Measurements from ENCODE around the gene LIFR. TPM values are rescaled to one million over a fixed set of nuclear protein-coding genes. Genes with fewer than 3 reads are reported as not detected.

The LIFR gene
- total RNA-seq, 1 donor = 39.8 TPM

DNA sequence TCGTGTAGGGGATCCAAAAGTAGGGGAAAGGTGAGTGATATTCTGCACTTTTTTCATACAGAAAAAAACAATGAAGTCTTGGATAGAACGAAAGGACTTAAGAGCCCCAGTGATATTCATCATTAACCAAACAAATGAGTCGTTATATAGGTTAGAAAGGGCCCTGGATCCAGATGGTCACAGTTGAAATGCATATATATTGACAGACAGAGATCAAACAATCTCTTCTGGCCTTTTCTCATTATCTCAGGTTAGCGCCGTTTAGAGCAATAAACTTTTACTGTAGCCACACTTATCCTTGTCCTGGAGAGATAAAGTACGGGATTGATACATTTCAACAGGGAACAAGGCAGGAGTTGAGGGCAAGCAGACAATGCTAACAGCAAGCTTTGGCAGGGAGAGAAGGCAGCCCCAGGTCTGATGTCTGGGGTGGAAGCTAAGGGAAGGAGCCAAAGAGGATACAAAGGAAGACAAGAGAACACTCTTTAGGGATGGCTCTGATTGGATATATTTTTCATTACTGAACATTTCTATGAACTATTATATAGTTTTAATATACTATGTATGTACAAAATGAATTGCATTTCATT, 77.0 kb downstream of the LIFR start:
- no peaks in the 10 kb centered on the region for H3K9me3 ChIP-seq (ENCODE audit: low read depth, low read length)
- H2AFZ ChIP-seq (ENCODE audit: low read length) = no peak overlapping the region
- H3K4me3 ChIP-seq (ENCODE audit: insufficient read depth, low read length) = no peak overlapping the region
- TF ChIP-seq CTCF (IDR thresholded peaks at IDR 0.05; ENCODE audit: extremely low read depth, low read depth, low read length) = no peak
- no peak overlapping the region for H3K27ac ChIP-seq (ENCODE audit: low read depth, low read length)
- no peaks in the 10 kb centered on the region for H3K4me1 ChIP-seq (ENCODE audit: insufficient read depth, low read length)
- no peaks in the 10 kb centered on the region for H3K27me3 ChIP-seq (ENCODE audit: insufficient read depth, low read length)
- H4K20me1 ChIP-seq (ENCODE audit: insufficient read depth, low read length) = no peaks in the 10 kb centered on the region
- peak; percentile 67 for DNase-seq (ENCODE audit: insufficient read length, low spot score, missing footprints)
- H3K4me2 ChIP-seq (ENCODE audit: insufficient read depth, low read length) = no peak overlapping the region
- H3K36me3 ChIP-seq (ENCODE audit: insufficient read depth, low read length) = no peaks in the 10 kb centered on the region
- H3K79me2 ChIP-seq (ENCODE audit: insufficient read depth, low read length) = no peaks in the 10 kb centered on the region

DNA sequence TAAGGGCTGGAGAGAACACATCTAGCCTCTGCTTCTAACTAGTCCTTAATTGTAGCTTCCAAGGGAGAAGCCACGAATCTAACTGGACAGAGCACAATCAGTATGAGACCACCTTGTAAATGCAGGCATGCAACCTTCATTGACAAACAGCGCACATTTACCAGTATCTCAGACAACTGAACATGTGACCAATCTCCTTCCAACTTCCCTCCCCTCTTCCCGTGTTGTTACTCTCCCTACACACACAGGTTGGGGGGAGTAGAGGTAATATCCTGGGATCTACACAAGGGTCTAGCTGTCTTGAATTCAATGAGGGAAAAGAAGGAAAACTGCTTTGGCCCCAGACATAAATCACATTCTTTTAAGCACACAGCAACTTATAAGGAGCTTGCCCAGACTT, 77.6 kb downstream of the LIFR start:
- H3K4me1 ChIP-seq (ENCODE audit: insufficient read depth, low read length) = no peaks in the 10 kb centered on the region
- no peak for TF ChIP-seq CTCF (IDR thresholded peaks at IDR 0.05; ENCODE audit: extremely low read depth, low read depth, low read length)
- no peaks in the 10 kb centered on the region for H3K79me2 ChIP-seq (ENCODE audit: insufficient read depth, low read length)
- no peak overlapping the region for H3K4me2 ChIP-seq (ENCODE audit: insufficient read depth, low read length)
- H3K36me3 ChIP-seq (ENCODE audit: insufficient read depth, low read length) = no peaks in the 10 kb centered on the region
- H3K27ac ChIP-seq (ENCODE audit: low read depth, low read length) = no peak overlapping the region
- H3K27me3 ChIP-seq (ENCODE audit: insufficient read depth, low read length) = no peaks in the 10 kb centered on the region
- H2AFZ ChIP-seq (ENCODE audit: low read length) = no peak overlapping the region
- H4K20me1 ChIP-seq (ENCODE audit: insufficient read depth, low read length) = no peaks in the 10 kb centered on the region
- H3K4me3 ChIP-seq (ENCODE audit: insufficient read depth, low read length) = no peak overlapping the region
- DNase-seq (ENCODE audit: insufficient read length, low spot score, missing footprints) = no peak
- H3K9me3 ChIP-seq (ENCODE audit: low read depth, low read length) = no peaks in the 10 kb centered on the region

GRCh38 chr5:38478166-38478565, 78.3 kb downstream of the LIFR start:
- Histone ChIP-seq H3K27ac (ENCODE audit: low read depth, low read length) (no peak overlapping the region), H3K36me3 (ENCODE audit: insufficient read depth, low read length) (no peaks in the 10 kb centered on the region), H3K4me3 (ENCODE audit: insufficient read depth, low read length) (no peak overlapping the region), H3K4me2 (ENCODE audit: insufficient read depth, low read length) (no peak overlapping the region), H3K27me3 (ENCODE audit: insufficient read depth, low read length) (no peaks in the 10 kb centered on the region), H3K4me1 (ENCODE audit: insufficient read depth, low read length) (no peaks in the 10 kb centered on the region), H2AFZ (ENCODE audit: low read length) (no peak overlapping the region), H4K20me1 (ENCODE audit: insufficient read depth, low read length) (no peaks in the 10 kb centered on the region), H3K79me2 (ENCODE audit: insufficient read depth, low read length) (no peaks in the 10 kb centered on the region), H3K9me3 (ENCODE audit: low read depth, low read length) (no peaks in the 10 kb centered on the region)
- no peak for DNase-seq (ENCODE audit: insufficient read length, low spot score, missing footprints)
- TF ChIP-seq CTCF (IDR thresholded peaks at IDR 0.05; ENCODE audit: extremely low read depth, low read depth, low read length) = no peak

DNA sequence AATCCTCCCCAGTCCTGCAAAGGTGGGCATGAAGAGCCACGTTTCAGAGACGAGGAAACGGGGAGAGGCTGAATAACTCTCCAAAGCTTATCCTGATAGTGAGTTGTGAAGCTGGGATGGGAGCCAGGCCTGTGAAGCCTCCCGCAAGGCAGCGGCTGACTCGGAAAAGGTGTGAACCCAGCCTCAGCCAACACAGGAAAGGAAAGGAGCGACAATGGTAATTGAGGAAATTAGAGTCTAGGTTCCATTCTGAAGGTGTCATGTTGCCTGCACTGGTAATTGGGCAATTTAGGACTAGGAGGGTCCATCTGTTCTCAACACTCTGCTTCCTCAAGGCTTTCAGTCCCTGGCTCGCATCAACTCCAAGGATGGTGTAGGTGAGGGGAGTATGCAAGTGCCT, 83.4 kb downstream of the LIFR start:
- Histone ChIP-seq H3K4me2 (ENCODE audit: insufficient read depth, low read length) (no peak overlapping the region), H3K4me1 (ENCODE audit: insufficient read depth, low read length) (peaks cover 13% of the 10 kb centered on the region), H3K27me3 (ENCODE audit: insufficient read depth, low read length) (no peaks in the 10 kb centered on the region), H2AFZ (ENCODE audit: low read length) (no peak overlapping the region), H4K20me1 (ENCODE audit: insufficient read depth, low read length) (no peaks in the 10 kb centered on the region), H3K79me2 (ENCODE audit: insufficient read depth, low read length) (no peaks in the 10 kb centered on the region), H3K36me3 (ENCODE audit: insufficient read depth, low read length) (no peaks in the 10 kb centered on the region), H3K27ac (ENCODE audit: low read depth, low read length) (no peak overlapping the region), H3K4me3 (ENCODE audit: insufficient read depth, low read length) (no peak overlapping the region), H3K9me3 (ENCODE audit: low read depth, low read length) (no peaks in the 10 kb centered on the region)
- peak; percentile 26 for DNase-seq (ENCODE audit: insufficient read length, low spot score, missing footprints)
- TF ChIP-seq CTCF (IDR thresholded peaks at IDR 0.05; ENCODE audit: extremely low read depth, low read depth, low read length) = no peak

Measured in osteoblast (primary cell).